Loucy (cell line): ENCODE measurements around the gene TTC12.

Experiments
- H2AFZ ChIP-seq: fragments of 200-600 bp; sonication (generic); 2 replicates; pipeline ENCODE4 v1.6.0; 2016; ENCODE audit warnings: antibody characterized with exemption, mild to moderate bottlenecking, low read length, moderate library complexity
- H3F3A ChIP-seq: fragments of 200-600 bp; 2 replicates; pipeline ENCODE4 v1.6.0; 2016; ENCODE audit warnings: antibody characterized with exemption, low read depth, mild to moderate bottlenecking
- H3K27me3 ChIP-seq: fragments of 200-600 bp; sonication (generic); 2 replicates; pipeline ENCODE4 v1.6.1; 2014; ENCODE audit warnings: low read length, mild to moderate bottlenecking; ENCODE audit not compliant: insufficient read depth, poor library complexity, severe bottlenecking
- H3K36me3 ChIP-seq: fragments of 200-600 bp; sonication (generic); 2 replicates; pipeline ENCODE4 v1.6.1; 2016; ENCODE audit warnings: low read length; ENCODE audit not compliant: insufficient read depth
- H3K4me1 ChIP-seq: fragments of 200-600 bp; sonication (generic); 2 replicates; pipeline ENCODE4 v1.5.1; 2014; ENCODE audit warnings: low read length, mild to moderate bottlenecking; ENCODE audit not compliant: insufficient read depth, poor library complexity, severe bottlenecking
- H3K4me2 ChIP-seq: fragments of 200-600 bp; sonication (generic); 2 replicates; pipeline ENCODE4 v1.6.0; 2014; ENCODE audit warnings: antibody characterized with exemption, low read length, low read depth, mild to moderate bottlenecking; ENCODE audit not compliant: poor library complexity, severe bottlenecking
- H3K4me3 ChIP-seq: fragments of 200-600 bp; sonication (generic); 2 replicates; pipeline ENCODE4 v1.5.1; 2014; ENCODE audit warnings: low read length, mild to moderate bottlenecking, mixed read lengths; ENCODE audit not compliant: poor library complexity, severe bottlenecking
- H3K79me2 ChIP-seq: fragments of 200-600 bp; sonication (generic); 2 replicates; pipeline ENCODE4 v1.6.1; 2014; ENCODE audit warnings: low read length; ENCODE audit not compliant: insufficient read depth
- H3K9ac ChIP-seq: fragments of 200-600 bp; sonication (generic); 2 replicates; pipeline ENCODE4 v1.6.0; 2014; ENCODE audit warnings: mild to moderate bottlenecking, low read depth, low read length, moderate library complexity; ENCODE audit not compliant: poor library complexity, severe bottlenecking
- H3K9me2 ChIP-seq: fragments of 200-600 bp; sonication (generic); replicated peaks from 2 replicates; pipeline ENCODE4 v1.6.1; 2016; ENCODE audit warnings: low read depth, low read length, mixed read lengths
- H3K9me3 ChIP-seq: fragments of 200-600 bp; sonication (generic); 2 replicates; pipeline ENCODE4 v1.6.1; 2014; ENCODE audit warnings: mild to moderate bottlenecking, antibody characterized with exemption, low read length, low read depth; ENCODE audit not compliant: insufficient read depth
- H4K20me1 ChIP-seq: fragments of 200-600 bp; sonication (generic); 2 replicates; pipeline ENCODE4 v1.6.0; 2014; ENCODE audit warnings: antibody characterized with exemption, low read length, mild to moderate bottlenecking; ENCODE audit not compliant: insufficient read depth, poor library complexity, severe bottlenecking
- EZH2phosphoT487 ChIP-seq: fragments of 200-600 bp; IDR thresholded peaks from 2 replicates; pipeline ENCODE4 v1.6.1; 2018; ENCODE audit warnings: antibody characterized with exemption, mild to moderate bottlenecking, moderate library complexity, borderline replicate concordance
- TF ChIP-seq, protein P1 (sequence below): fragments of 200-600 bp; sonication (generic); conservative IDR thresholded peaks from 2 replicates; pipeline ENCODE4 v1.5.1; 2014; ENCODE audit warnings: mild to moderate bottlenecking, antibody characterized with exemption, low read length

The TTC12 gene

GRCh38 chr11:113341388-113342165 lies 27.2 kb downstream of the TTC12 start:
- no peaks in the 10 kb centered on the region for H3K9me2 ChIP-seq
- no peaks in the 10 kb centered on the region for H3K79me2 ChIP-seq
- TF ChIP-seq, protein P1, sequence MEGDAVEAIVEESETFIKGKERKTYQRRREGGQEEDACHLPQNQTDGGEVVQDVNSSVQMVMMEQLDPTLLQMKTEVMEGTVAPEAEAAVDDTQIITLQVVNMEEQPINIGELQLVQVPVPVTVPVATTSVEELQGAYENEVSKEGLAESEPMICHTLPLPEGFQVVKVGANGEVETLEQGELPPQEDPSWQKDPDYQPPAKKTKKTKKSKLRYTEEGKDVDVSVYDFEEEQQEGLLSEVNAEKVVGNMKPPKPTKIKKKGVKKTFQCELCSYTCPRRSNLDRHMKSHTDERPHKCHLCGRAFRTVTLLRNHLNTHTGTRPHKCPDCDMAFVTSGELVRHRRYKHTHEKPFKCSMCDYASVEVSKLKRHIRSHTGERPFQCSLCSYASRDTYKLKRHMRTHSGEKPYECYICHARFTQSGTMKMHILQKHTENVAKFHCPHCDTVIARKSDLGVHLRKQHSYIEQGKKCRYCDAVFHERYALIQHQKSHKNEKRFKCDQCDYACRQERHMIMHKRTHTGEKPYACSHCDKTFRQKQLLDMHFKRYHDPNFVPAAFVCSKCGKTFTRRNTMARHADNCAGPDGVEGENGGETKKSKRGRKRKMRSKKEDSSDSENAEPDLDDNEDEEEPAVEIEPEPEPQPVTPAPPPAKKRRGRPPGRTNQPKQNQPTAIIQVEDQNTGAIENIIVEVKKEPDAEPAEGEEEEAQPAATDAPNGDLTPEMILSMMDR: no peak
- no peak for TF ChIP-seq EZH2phosphoT487
- H3K4me2 ChIP-seq: no peak overlapping the region
- H3K9ac ChIP-seq: no peak overlapping the region
- no peaks in the 10 kb centered on the region for H4K20me1 ChIP-seq
- H2AFZ ChIP-seq: no peak overlapping the region
- H3K36me3 ChIP-seq: no peaks in the 10 kb centered on the region
- no peak overlapping the region for H3K4me3 ChIP-seq
- H3K9me3 ChIP-seq: no peaks in the 10 kb centered on the region
- H3F3A ChIP-seq: no peaks in the 10 kb centered on the region
- no peaks in the 10 kb centered on the region for H3K4me1 ChIP-seq
- no peaks in the 10 kb centered on the region for H3K27me3 ChIP-seq

- Histone ChIP-seq H3K9me3 (no peaks in the 10 kb centered on the region), H3K79me2 (no peaks in the 10 kb centered on the region), H3K4me2 (no peak overlapping the region), H3K27me3 (no peaks in the 10 kb centered on the region), H2AFZ (no peak overlapping the region), H3K9me2 (no peaks in the 10 kb centered on the region), H3K4me3 (no peak overlapping the region), H4K20me1 (no peaks in the 10 kb centered on the region), H3K4me1 (no peaks in the 10 kb centered on the region), H3K9ac (no peak overlapping the region), H3F3A (no peaks in the 10 kb centered on the region), H3K36me3 (no peaks in the 10 kb centered on the region)
- no peak for TF ChIP-seq EZH2phosphoT487
- TF ChIP-seq, protein P1: no peak
These were observed 31.6 kb downstream of the TTC12 start for GRCh38 chr11:113345978-113346377.

DNA sequence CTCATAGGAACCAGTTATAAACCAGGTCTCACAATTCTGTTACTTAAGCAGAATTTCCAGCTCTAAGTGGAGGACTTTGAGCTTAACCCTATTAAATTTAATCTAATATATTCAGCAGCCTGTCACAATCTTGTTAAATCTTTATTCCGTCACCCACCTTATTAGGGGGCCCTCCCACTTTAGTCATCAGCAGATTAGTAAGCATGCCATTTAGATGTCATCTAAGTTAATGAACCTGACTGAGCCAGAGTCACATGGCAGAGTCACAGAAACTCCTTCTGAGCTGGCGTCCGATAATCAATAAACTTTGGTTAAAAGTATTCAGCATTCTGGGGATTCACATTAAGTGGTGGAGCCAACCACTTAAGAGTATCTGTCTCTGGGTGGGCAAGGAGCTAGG lies 35.1 kb downstream of the TTC12 start:
- no peak overlapping the region for H2AFZ ChIP-seq
- H3F3A ChIP-seq: no peaks in the 10 kb centered on the region
- H3K4me2 ChIP-seq: no peak overlapping the region
- H3K9ac ChIP-seq: no peak overlapping the region
- no peaks in the 10 kb centered on the region for H4K20me1 ChIP-seq
- H3K4me1 ChIP-seq: no peaks in the 10 kb centered on the region
- no peaks in the 10 kb centered on the region for H3K79me2 ChIP-seq
- H3K9me2 ChIP-seq: no peaks in the 10 kb centered on the region
- H3K4me3 ChIP-seq: no peak overlapping the region
- no peaks in the 10 kb centered on the region for H3K27me3 ChIP-seq
- no peaks in the 10 kb centered on the region for H3K9me3 ChIP-seq
- H3K36me3 ChIP-seq: no peaks in the 10 kb centered on the region
- TF ChIP-seq EZH2phosphoT487: no peak
- TF ChIP-seq, protein P1: no peak
